Kidney (tissue), 14 donors: Measurements from ENCODE around the gene CHST5. TPM values are rescaled to one million over a fixed set of nuclear protein-coding genes. Genes with fewer than 3 reads are reported as not detected.

ENCODE experiments used
- DNase-seq, 5 donors: peaks; one replicate each; pipeline ENCODE4 v3.0.0-alpha.2; 2013 to 2020
- FAIRE-seq: peaks from 2 replicates; lab custom pipeline; 2012; peaks lifted over from hg19 to GRCh38; lab: Jason Lieb, UNC
- H3K27ac ChIP-seq, 2 donors: one replicate each; pipeline ENCODE4 v1.7.0; 2013; ENCODE audit warnings: low read depth in 2 of 2, low read length in 2 of 2, inconsistent platforms in 1 of 2
- H3K27me3 ChIP-seq: one replicate; pipeline ENCODE4 v1.7.1; 2013; ENCODE audit warnings: low read length, inconsistent platforms; ENCODE audit not compliant: control insufficient read depth, insufficient read depth
- H3K36me3 ChIP-seq, 3 donors: one replicate each; pipeline versions ENCODE4 v1.7.0 to v1.7.1; 2013; ENCODE audit warnings: low read length in 3 of 3, control low read depth in 1 of 3, inconsistent platforms in 1 of 3; ENCODE audit not compliant: insufficient read depth in 3 of 3, control insufficient read depth in 2 of 3
- H3K4me1 ChIP-seq, 3 donors: one replicate each; pipeline versions ENCODE4 v1.7.0 to v1.7.1; 2013; ENCODE audit warnings: low read length in 3 of 3, inconsistent platforms in 1 of 3, low read depth in 1 of 3; ENCODE audit not compliant: control insufficient read depth in 2 of 3, insufficient read depth in 2 of 3
- H3K4me3 ChIP-seq, 3 donors: one replicate each; pipeline versions ENCODE4 v1.7.0 to v1.8.1; 2013; ENCODE audit warnings: low read length in 3 of 3, control low read depth in 1 of 3, inconsistent platforms in 1 of 3
- H3K9ac ChIP-seq, 3 donors: one replicate each; pipeline versions ENCODE4 v1.7.0 to v1.7.1; 2013; ENCODE audit warnings: low read length in 3 of 3, control low read depth in 1 of 3, inconsistent platforms in 1 of 3
- H3K9me3 ChIP-seq, 3 donors: one replicate each; pipeline versions ENCODE4 v1.7.0 to v1.7.1; 2013; ENCODE audit warnings: low read length in 3 of 3, control low read depth in 1 of 3, inconsistent platforms in 1 of 3; ENCODE audit not compliant: control insufficient read depth in 2 of 3, insufficient read depth in 1 of 3
- intact Hi-C: fragments of 100-400 bp; cut with DNase I; formaldehyde crosslinking; loops from one replicate; pipeline ENCODE4 v1.11.1; 2022
- polyA plus RNA-seq: library from polyadenylated mRNA; stranded (reverse); fragments of 350-450 nt; fragmentation: Illumina TruSeq; extraction: RNeasy Lipid Tissue Mini Kit (QIAGEN cat#74804); gene quantifications from one replicate; pipeline ENCODE4 v1.2.3, GENCODE V29; 2014; ENCODE audit warnings: low read depth, low replicate concordance; ENCODE audit not compliant: insufficient read depth
- total RNA-seq: library from RNA; stranded (reverse); fragmentation: NEBNext Ultra II Directional; extraction: Animal tissue kit (Norgen Biotek cat#: 25700); gene quantifications from one replicate; pipeline ENCODE4 v1.2.1, GENCODE V29; 2021
- TF ChIP-seq, protein P1 (sequence below): IDR thresholded peaks from 3 replicates; pipeline ENCODE4 v1.5.1; 2012; ENCODE audit warnings: mild to moderate bottlenecking, moderate library complexity, borderline replicate concordance; ENCODE audit not compliant: insufficient read depth; ENCODE audit errors: extremely low read depth
- donor health status: control.
- donor health status: control.
- donor health status: control.
- donor health status: control.
- donor health status: control.
- donor health status: DM: yes; HTN: yes; CAD: no.
- donor health status: Normal renal cell carcinoma (clear cell type).

Gene CHST5
- total and polyA plus RNA-seq, 2 donors from 2014 or later, result 0.13 to 0.28 TPM

- Histone ChIP-seq H3K4me1 (peaks cover 0 to 8% (median 0%) of the 10 kb centered on the region in 3 donors), H3K9ac (no peak overlapping the region), H3K4me3 (peak overlapping the region in 1 of 3 donors; percentile 43), H3K36me3 (no peaks in the 10 kb centered on the region), H3K27me3 (no peaks in the 10 kb centered on the region), H3K27ac (no peak overlapping the region), H3K9me3 (no peaks in the 10 kb centered on the region)
- no peak for FAIRE-seq
- intact Hi-C loops, result no loop called here
- TF ChIP-seq, protein P1, sequence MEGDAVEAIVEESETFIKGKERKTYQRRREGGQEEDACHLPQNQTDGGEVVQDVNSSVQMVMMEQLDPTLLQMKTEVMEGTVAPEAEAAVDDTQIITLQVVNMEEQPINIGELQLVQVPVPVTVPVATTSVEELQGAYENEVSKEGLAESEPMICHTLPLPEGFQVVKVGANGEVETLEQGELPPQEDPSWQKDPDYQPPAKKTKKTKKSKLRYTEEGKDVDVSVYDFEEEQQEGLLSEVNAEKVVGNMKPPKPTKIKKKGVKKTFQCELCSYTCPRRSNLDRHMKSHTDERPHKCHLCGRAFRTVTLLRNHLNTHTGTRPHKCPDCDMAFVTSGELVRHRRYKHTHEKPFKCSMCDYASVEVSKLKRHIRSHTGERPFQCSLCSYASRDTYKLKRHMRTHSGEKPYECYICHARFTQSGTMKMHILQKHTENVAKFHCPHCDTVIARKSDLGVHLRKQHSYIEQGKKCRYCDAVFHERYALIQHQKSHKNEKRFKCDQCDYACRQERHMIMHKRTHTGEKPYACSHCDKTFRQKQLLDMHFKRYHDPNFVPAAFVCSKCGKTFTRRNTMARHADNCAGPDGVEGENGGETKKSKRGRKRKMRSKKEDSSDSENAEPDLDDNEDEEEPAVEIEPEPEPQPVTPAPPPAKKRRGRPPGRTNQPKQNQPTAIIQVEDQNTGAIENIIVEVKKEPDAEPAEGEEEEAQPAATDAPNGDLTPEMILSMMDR, result no peak
- peak in 2 of 5 donors; percentile 35 to 74 for DNase-seq
Measured at GRCh38 chr16:75494661-75495075, 41.2 kb downstream of the CHST5 start.

DNA sequence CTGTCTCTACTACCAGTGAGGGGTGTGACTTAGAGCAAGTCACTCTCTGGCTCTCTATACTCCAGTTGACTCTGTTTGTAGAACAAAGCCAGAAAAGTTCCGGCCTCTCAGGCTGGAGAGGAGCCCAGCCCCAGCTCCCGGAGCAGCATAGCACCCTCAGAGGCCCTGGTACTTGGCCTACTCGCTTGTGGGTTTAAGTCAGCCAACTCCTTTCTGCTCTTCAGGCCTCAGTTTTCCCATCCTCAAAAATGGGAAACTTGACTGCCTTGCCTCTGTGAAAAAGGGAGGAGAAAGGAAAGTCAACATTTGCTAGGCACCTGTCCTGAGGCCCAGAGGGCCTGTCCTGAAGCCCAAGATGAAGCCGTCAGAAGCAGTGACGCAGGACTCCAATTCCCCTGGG, 41.7 kb downstream of the CHST5 start:
- Histone ChIP-seq H3K27ac (no peak overlapping the region), H3K4me3 (no peak overlapping the region), H3K9ac (no peak overlapping the region), H3K9me3 (no peaks in the 10 kb centered on the region), H3K4me1 (peaks cover 0 to 8% (median 0%) of the 10 kb centered on the region in 3 donors), H3K36me3 (no peaks in the 10 kb centered on the region), H3K27me3 (no peaks in the 10 kb centered on the region)
- FAIRE-seq, result no peak
- TF ChIP-seq, protein P1, result no peak
- intact Hi-C loops, result no loop called here
- no peak for DNase-seq

- no peaks in the 10 kb centered on the region for H3K36me3 ChIP-seq
- FAIRE-seq, result no peak
- peak in 2 of 5 donors; percentile 30 to 38 for DNase-seq
- intact Hi-C loops, result no loop called here
- no peak overlapping the region for H3K4me3 ChIP-seq
- H3K4me1 ChIP-seq, result peaks cover 0 to 8% (median 0%) of the 10 kb centered on the region in 3 donors
- H3K27me3 ChIP-seq, result no peaks in the 10 kb centered on the region
- H3K9me3 ChIP-seq, result no peaks in the 10 kb centered on the region
- TF ChIP-seq, protein P1, result no peak
- no peak overlapping the region for H3K9ac ChIP-seq
- no peak overlapping the region for H3K27ac ChIP-seq
Measured at GRCh38 chr16:75491876-75492275, 44.0 kb downstream of the CHST5 start.

DNA sequence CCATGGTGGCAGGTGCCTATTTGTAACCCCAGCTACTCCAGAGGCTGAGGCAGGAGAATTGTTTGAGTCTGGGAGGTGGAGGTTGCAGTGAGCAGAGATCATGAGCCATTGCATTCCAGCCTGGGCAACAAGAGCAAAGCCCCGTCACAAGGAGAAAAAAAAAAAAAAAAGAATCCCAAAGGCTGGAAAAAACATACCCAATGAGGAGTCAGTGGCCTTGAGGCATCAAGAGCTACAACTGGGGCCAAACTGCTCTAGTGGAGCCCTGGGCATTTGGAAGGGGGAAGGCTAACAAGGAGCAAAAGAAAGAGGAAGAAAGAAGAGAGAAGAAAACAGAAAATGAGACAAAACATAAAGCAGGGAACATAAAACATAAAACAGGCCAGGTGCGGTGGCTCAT, 47.6 kb downstream of the CHST5 start:
- DNase-seq (no peak), FAIRE-seq (no peak)
- TF ChIP-seq, protein P1, result no peak
- Histone ChIP-seq H3K4me3 (no peak overlapping the region), H3K27ac (no peak overlapping the region), H3K4me1 (no peaks in the 10 kb centered on the region), H3K27me3 (no peaks in the 10 kb centered on the region), H3K36me3 (no peaks in the 10 kb centered on the region), H3K9ac (no peak overlapping the region), H3K9me3 (no peaks in the 10 kb centered on the region)
- intact Hi-C loops, result no loop called here
